Measurements from ENCODE around the gene ZHX3. TPM values are rescaled to one million over a fixed set of nuclear protein-coding genes. Genes with fewer than 3 reads are reported as not detected.

ZHX3 gene
- total RNA-seq, 1 donor from 2014 or later: 34.6 TPM

- no peaks in the 10 kb centered on the region for H3K9me3 ChIP-seq (replicated peaks)
- no peak for DNase-seq
- no peak overlapping the region for H3K27ac ChIP-seq (replicated peaks)
- intact Hi-C loops (cut with micrococcal nuclease): no loop called here
- no peak for TF ChIP-seq CTCF (IDR thresholded peaks at IDR 0.05; ENCODE audit: borderline replicate concordance)
- peaks cover 29% of the 10 kb centered on the region for H3K4me1 ChIP-seq
- peaks cover 14% of the 10 kb centered on the region for H3K36me3 ChIP-seq
- no peaks in the 10 kb centered on the region for H3K27me3 ChIP-seq (ENCODE audit: low read depth)
- no peak overlapping the region for H3K4me3 ChIP-seq
Measured at GRCh38 chr20:41261790-41262717, 55.5 kb downstream of the ZHX3 start.

- no peak for DNase-seq
- no peak for TF ChIP-seq CTCF (IDR thresholded peaks at IDR 0.05; ENCODE audit: borderline replicate concordance)
Measured at GRCh38 chr20:41261260-41261659, 56.3 kb downstream of the ZHX3 start.

GRCh38 chr20:41260734-41261220 lies 56.8 kb downstream of the ZHX3 start:
- no peak for TF ChIP-seq CTCF (IDR thresholded peaks at IDR 0.05; ENCODE audit: borderline replicate concordance)
- peaks cover 6% of the 10 kb centered on the region for H3K36me3 ChIP-seq
- peaks cover 29% of the 10 kb centered on the region for H3K4me1 ChIP-seq
- no peaks in the 10 kb centered on the region for H3K9me3 ChIP-seq (replicated peaks)
- no peaks in the 10 kb centered on the region for H3K27me3 ChIP-seq (ENCODE audit: low read depth)
- no peak for DNase-seq
- peak overlapping the region; percentile 61 for H3K27ac ChIP-seq (replicated peaks)
- H3K4me3 ChIP-seq: no peak overlapping the region
- intact Hi-C loops (cut with micrococcal nuclease): no loop called here

More at GRCh38 chr20:41261260-41261659, 56.3 kb downstream of the ZHX3 start:
- H3K27ac ChIP-seq (replicated peaks): peak overlapping the region; percentile 61
- no peak overlapping the region for H3K4me3 ChIP-seq
- H3K36me3 ChIP-seq: peaks cover 11% of the 10 kb centered on the region
- no peaks in the 10 kb centered on the region for H3K27me3 ChIP-seq (ENCODE audit: low read depth)
- H3K9me3 ChIP-seq (replicated peaks): no peaks in the 10 kb centered on the region
- H3K4me1 ChIP-seq: peaks cover 29% of the 10 kb centered on the region
- intact Hi-C loops (cut with micrococcal nuclease): no loop called here

GRCh38 chr20:41259309-41259708 lies 58.2 kb downstream of the ZHX3 start:
- H3K4me1 ChIP-seq: peaks cover 29% of the 10 kb centered on the region
- H3K27me3 ChIP-seq (ENCODE audit: low read depth): no peaks in the 10 kb centered on the region
- DNase-seq: no peak
- H3K9me3 ChIP-seq (replicated peaks): no peaks in the 10 kb centered on the region
- no peak overlapping the region for H3K4me3 ChIP-seq
- H3K27ac ChIP-seq (replicated peaks): no peak overlapping the region
- no peak for TF ChIP-seq CTCF (IDR thresholded peaks at IDR 0.05; ENCODE audit: borderline replicate concordance)
- H3K36me3 ChIP-seq: no peaks in the 10 kb centered on the region
- intact Hi-C loops (cut with micrococcal nuclease): no loop called here

GRCh38 chr20:41258474-41258873 lies 59.1 kb downstream of the ZHX3 start:
- H3K9me3 ChIP-seq (replicated peaks): no peaks in the 10 kb centered on the region
- no peaks in the 10 kb centered on the region for H3K27me3 ChIP-seq (ENCODE audit: low read depth)
- no peak overlapping the region for H3K27ac ChIP-seq (replicated peaks)
- no peaks in the 10 kb centered on the region for H3K36me3 ChIP-seq
- no peak for DNase-seq
- no peak for TF ChIP-seq CTCF (IDR thresholded peaks at IDR 0.05; ENCODE audit: borderline replicate concordance)
- no peak overlapping the region for H3K4me3 ChIP-seq
- peaks cover 29% of the 10 kb centered on the region for H3K4me1 ChIP-seq
- intact Hi-C loops (cut with micrococcal nuclease): no loop called here

Data from left ventricle myocardium inferior (tissue), 1 donor.